Keratinocyte (primary cell): Measurements from ENCODE around the gene APBB2.

ENCODE experiments used
- EZH2 ChIP-seq: IDR thresholded peaks from one replicate; pipeline ENCODE4 v1.6.1; 2012; ENCODE audit warnings: inconsistent platforms, mild to moderate bottlenecking, low read length, moderate library complexity
- TF ChIP-seq, protein P1 (sequence below), 3 experiments: IDR thresholded peaks in 1 of 3; conservative IDR thresholded peaks in 1 of 3; optimal IDR thresholded peaks in 1 of 3; 2 replicates in 2 of 3; 3 replicates in 1 of 3; pipeline versions ENCODE3 to v1.5.1; 2011; ENCODE audit warnings: low read length in 3 of 3, mild to moderate bottlenecking in 3 of 3, moderate library complexity in 2 of 3, control low read depth in 1 of 3, inconsistent platforms in 1 of 3; ENCODE audit not compliant: insufficient read depth in 2 of 3; ENCODE audit errors: extremely low read depth in 1 of 3

DNA sequence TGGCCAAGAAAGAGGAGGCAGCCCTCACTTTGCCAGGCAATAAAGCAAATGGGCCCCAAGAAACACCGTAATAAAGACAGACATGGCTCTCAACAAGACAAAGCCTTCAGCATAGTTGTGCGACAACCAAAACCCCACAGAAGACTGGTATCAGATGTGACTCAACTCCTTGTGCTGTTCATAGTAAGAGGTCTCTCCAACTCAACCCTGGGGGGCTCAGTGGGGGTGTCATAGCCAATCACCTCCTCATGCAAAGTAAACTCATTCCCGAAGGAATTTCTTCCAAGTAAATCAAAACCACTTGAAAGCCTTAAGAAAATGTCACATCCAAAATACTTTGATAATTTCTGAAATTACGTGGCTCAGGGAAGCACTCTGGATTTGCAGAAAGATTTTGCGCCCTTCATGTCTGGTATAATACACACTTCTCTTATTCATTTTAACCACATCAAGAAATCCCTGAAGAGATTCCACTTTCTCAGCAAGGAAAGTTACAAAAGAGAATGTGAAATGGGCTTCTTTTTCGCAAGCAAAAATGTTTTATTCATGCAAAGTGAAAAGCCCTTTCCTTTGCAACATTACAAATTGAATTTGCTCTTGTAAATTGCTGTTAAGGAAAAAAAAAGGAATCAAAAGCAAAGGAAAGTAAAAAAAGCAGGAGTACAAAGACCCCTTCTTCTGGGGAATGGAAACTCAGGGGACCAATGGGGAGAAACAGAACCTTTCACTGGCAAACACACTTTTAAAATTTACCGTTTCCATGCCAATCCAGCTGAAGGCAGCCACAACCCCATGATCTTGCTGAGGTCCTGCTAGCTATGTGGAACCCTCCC is 327.2 kb downstream of the APBB2 start:
- TF ChIP-seq, protein P1, sequence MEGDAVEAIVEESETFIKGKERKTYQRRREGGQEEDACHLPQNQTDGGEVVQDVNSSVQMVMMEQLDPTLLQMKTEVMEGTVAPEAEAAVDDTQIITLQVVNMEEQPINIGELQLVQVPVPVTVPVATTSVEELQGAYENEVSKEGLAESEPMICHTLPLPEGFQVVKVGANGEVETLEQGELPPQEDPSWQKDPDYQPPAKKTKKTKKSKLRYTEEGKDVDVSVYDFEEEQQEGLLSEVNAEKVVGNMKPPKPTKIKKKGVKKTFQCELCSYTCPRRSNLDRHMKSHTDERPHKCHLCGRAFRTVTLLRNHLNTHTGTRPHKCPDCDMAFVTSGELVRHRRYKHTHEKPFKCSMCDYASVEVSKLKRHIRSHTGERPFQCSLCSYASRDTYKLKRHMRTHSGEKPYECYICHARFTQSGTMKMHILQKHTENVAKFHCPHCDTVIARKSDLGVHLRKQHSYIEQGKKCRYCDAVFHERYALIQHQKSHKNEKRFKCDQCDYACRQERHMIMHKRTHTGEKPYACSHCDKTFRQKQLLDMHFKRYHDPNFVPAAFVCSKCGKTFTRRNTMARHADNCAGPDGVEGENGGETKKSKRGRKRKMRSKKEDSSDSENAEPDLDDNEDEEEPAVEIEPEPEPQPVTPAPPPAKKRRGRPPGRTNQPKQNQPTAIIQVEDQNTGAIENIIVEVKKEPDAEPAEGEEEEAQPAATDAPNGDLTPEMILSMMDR (optimal IDR thresholded peaks at IDR 0.05 in 1 of 3, IDR thresholded peaks at IDR 0.05 in 1 of 3, conservative IDR thresholded peaks at IDR 0.05 in 1 of 3; ENCODE audit: extremely low read depth in 1 of 3, insufficient read depth in 2 of 3, low read length in 3 of 3): no peak
- no peak for TF ChIP-seq EZH2
